Measurements from ENCODE around the gene MGRN1.

DNA sequence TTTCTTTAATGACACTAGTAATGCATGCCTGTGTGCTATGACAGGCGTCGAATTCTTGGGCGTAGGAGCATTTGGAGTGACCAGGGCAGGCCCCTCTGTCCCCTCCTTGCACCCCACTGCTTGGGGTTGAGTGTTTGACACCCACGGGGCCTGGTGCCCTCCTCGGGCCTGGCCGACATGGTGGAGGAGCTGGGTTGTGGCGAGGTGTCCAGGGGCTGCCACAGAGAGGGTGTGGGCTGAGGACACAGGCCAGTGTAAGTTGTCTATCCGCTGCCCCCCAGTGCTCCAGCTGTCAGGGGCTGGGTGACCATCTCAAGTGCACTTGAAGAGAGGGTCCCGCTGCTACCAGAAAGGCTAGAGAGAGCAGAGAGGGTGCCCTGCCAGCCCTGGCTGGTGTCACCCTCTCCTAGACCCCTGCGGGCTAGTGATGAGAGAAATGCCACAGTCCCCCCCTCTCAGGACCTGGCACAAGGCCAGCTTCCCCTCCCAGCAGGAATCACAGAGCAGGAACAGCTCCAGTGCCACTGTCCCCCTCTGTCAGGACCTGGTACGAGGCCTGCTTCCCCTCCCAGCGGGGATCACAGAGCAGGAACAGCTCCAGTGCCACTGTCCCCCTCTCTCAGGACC lies 30.5 kb downstream of the MGRN1 start:
- TF ChIP-seq ZNF660 (CRISPR knock-in tag; IDR thresholded peaks at IDR 0.05; ENCODE audit: borderline replicate concordance, low read depth), result no peak
- no peak for TF ChIP-seq PHB2 (IDR thresholded peaks at IDR 0.05; ENCODE audit: partially characterized antibody)
- TF ChIP-seq, protein P1, sequence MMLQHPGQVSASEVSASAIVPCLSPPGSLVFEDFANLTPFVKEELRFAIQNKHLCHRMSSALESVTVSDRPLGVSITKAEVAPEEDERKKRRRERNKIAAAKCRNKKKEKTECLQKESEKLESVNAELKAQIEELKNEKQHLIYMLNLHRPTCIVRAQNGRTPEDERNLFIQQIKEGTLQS (CRISPR knock-in tag; IDR thresholded peaks at IDR 0.05), result no peak
- no peak for TF ChIP-seq FOXA1 (IDR thresholded peaks at IDR 0.05)
- no peak for TF ChIP-seq FOXA1 (CRISPR knock-in tag; IDR thresholded peaks at IDR 0.05)
- no peak for TF ChIP-seq EZH2 (conservative IDR thresholded peaks at IDR 0.05; ENCODE audit: low read depth, low read length)
- TF ChIP-seq SMARCE1 (IDR thresholded peaks at IDR 0.05; ENCODE audit: borderline replicate concordance), result no peak
- no peak for TF ChIP-seq ZNF670 (CRISPR knock-in tag; IDR thresholded peaks at IDR 0.05; ENCODE audit: borderline replicate concordance)
- TF ChIP-seq, protein P2, sequence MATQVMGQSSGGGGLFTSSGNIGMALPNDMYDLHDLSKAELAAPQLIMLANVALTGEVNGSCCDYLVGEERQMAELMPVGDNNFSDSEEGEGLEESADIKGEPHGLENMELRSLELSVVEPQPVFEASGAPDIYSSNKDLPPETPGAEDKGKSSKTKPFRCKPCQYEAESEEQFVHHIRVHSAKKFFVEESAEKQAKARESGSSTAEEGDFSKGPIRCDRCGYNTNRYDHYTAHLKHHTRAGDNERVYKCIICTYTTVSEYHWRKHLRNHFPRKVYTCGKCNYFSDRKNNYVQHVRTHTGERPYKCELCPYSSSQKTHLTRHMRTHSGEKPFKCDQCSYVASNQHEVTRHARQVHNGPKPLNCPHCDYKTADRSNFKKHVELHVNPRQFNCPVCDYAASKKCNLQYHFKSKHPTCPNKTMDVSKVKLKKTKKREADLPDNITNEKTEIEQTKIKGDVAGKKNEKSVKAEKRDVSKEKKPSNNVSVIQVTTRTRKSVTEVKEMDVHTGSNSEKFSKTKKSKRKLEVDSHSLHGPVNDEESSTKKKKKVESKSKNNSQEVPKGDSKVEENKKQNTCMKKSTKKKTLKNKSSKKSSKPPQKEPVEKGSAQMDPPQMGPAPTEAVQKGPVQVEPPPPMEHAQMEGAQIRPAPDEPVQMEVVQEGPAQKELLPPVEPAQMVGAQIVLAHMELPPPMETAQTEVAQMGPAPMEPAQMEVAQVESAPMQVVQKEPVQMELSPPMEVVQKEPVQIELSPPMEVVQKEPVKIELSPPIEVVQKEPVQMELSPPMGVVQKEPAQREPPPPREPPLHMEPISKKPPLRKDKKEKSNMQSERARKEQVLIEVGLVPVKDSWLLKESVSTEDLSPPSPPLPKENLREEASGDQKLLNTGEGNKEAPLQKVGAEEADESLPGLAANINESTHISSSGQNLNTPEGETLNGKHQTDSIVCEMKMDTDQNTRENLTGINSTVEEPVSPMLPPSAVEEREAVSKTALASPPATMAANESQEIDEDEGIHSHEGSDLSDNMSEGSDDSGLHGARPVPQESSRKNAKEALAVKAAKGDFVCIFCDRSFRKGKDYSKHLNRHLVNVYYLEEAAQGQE (IDR thresholded peaks at IDR 0.05; ENCODE audit: borderline replicate concordance in 1 of 2, low read depth in 1 of 2, low read length in 2 of 2), result no peak
- TF ChIP-seq ZNF274 (CRISPR knock-in tag; IDR thresholded peaks at IDR 0.05), result no peak
- no peak for TF ChIP-seq PAX8 (CRISPR knock-in tag; IDR thresholded peaks at IDR 0.05; ENCODE audit: borderline replicate concordance)

Measured in HepG2 (cell line).